GM11168 (cell line): ENCODE results near the gene C1orf198.

Experiments used
- in situ Hi-C: fragments of 300-500 bp; cut with MboI; formaldehyde crosslinking; loops from one replicate; pipeline ENCODE4 v1.12.0; 2022; ENCODE audit warnings: low sequenced_read_pairs; ENCODE audit not compliant: unreplicated experiment

Gene C1orf198

GRCh38 chr1:230894664-230895063 is 26.3 kb upstream of the C1orf198 start:
- in situ Hi-C loops: no loop called here

GRCh38 chr1:230894032-230894431 is 25.7 kb upstream of the C1orf198 start:
- in situ Hi-C loops: no loop called here

- in situ Hi-C loops: no loop called here
Observed at GRCh38 chr1:230892018-230892491, 23.7 kb upstream of the C1orf198 start.

- in situ Hi-C loops: no loop called here
Observed at GRCh38 chr1:230891413-230891812, 23.1 kb upstream of the C1orf198 start.

- in situ Hi-C loops: no loop called here
Observed at GRCh38 chr1:230884646-230885045, 16.3 kb upstream of the C1orf198 start.

- in situ Hi-C loops: no loop called here
Observed at GRCh38 chr1:230883967-230884366, 15.6 kb upstream of the C1orf198 start.

GRCh38 chr1:230879778-230880177 is 11.5 kb upstream of the C1orf198 start:
- in situ Hi-C loops: no loop called here

GRCh38 chr1:230878591-230878990 is 10.3 kb upstream of the C1orf198 start:
- in situ Hi-C loops: no loop called here

- in situ Hi-C loops: no loop called here
Observed at GRCh38 chr1:230877924-230878590, 9.7 kb upstream of the C1orf198 start.

GRCh38 chr1:230877146-230877923 is 9.0 kb upstream of the C1orf198 start:
- in situ Hi-C loops: no loop called here

- in situ Hi-C loops: no loop called here
Observed at GRCh38 chr1:230876660-230877059, 8.3 kb upstream of the C1orf198 start.

GRCh38 chr1:230875370-230875769 is 7.0 kb upstream of the C1orf198 start:
- in situ Hi-C loops: no loop called here

GRCh38 chr1:230870916-230871315 is 2.6 kb upstream of the C1orf198 start:
- in situ Hi-C loops: no loop called here

GRCh38 chr1:230869500-230869899 is 1.2 kb upstream of the C1orf198 start:
- in situ Hi-C loops: no loop called here

- in situ Hi-C loops: no loop called here
Observed at GRCh38 chr1:230868736-230869385, 540 bp upstream of the C1orf198 start.

- in situ Hi-C loops: no loop called here
Observed at GRCh38 chr1:230867101-230867902, 1.0 kb downstream of the C1orf198 start.

GRCh38 chr1:230866171-230867070 is 1.9 kb downstream of the C1orf198 start:
- in situ Hi-C loops: no loop called here

- in situ Hi-C loops: no loop called here
Observed at GRCh38 chr1:230865062-230865817, 3.1 kb downstream of the C1orf198 start.

- in situ Hi-C loops: no loop called here
Observed at GRCh38 chr1:230864441-230864840, 3.9 kb downstream of the C1orf198 start.
